ENCODE results near the gene HILPDA.

Gene HILPDA

GRCh38 chr7:128446306-128446705, 9.4 kb upstream of the HILPDA start:
- H3K36me3 ChIP-seq: no peaks in the 10 kb centered on the region
- no peaks in the 10 kb centered on the region for H3K9me3 ChIP-seq
- no peak overlapping the region for H3K27ac ChIP-seq
- H3K4me1 ChIP-seq (ENCODE audit: control insufficient read depth in 1 of 2, insufficient read depth in 1 of 2, low read depth in 1 of 2, low read length in 1 of 2): no peaks in the 10 kb centered on the region
- no peaks in the 10 kb centered on the region for H3K27me3 ChIP-seq
- H3K4me3 ChIP-seq (ENCODE audit: low read depth in 1 of 2, low read length in 1 of 2): no peak overlapping the region
- no peak for TF ChIP-seq CTCF (IDR thresholded peaks at IDR 0.05)

- no peak for TF ChIP-seq CTCF (IDR thresholded peaks at IDR 0.05)
- Histone ChIP-seq H3K27me3 (no peaks in the 10 kb centered on the region), H3K4me3 (ENCODE audit: low read depth in 1 of 2, low read length in 1 of 2) (no peak overlapping the region)
Measured at GRCh38 chr7:128447941-128448564, 7.6 kb upstream of the HILPDA start.

GRCh38 chr7:128448751-128449302, 6.9 kb upstream of the HILPDA start:
- H3K36me3 ChIP-seq: no peaks in the 10 kb centered on the region
- no peak overlapping the region for H3K27ac ChIP-seq
- no peak overlapping the region for H3K4me3 ChIP-seq (ENCODE audit: low read depth in 1 of 2, low read length in 1 of 2)
- no peaks in the 10 kb centered on the region for H3K27me3 ChIP-seq
- no peaks in the 10 kb centered on the region for H3K9me3 ChIP-seq
- TF ChIP-seq CTCF (IDR thresholded peaks at IDR 0.05): no peak
- no peaks in the 10 kb centered on the region for H3K4me1 ChIP-seq (ENCODE audit: control insufficient read depth in 1 of 2, insufficient read depth in 1 of 2, low read depth in 1 of 2, low read length in 1 of 2)

More at GRCh38 chr7:128447941-128448564, 7.6 kb upstream of the HILPDA start:
- no peaks in the 10 kb centered on the region for H3K4me1 ChIP-seq (ENCODE audit: control insufficient read depth in 1 of 2, insufficient read depth in 1 of 2, low read depth in 1 of 2, low read length in 1 of 2)
- no peaks in the 10 kb centered on the region for H3K36me3 ChIP-seq
- H3K27ac ChIP-seq: no peak overlapping the region
- no peaks in the 10 kb centered on the region for H3K9me3 ChIP-seq

GRCh38 chr7:128450409-128450808, 5.3 kb upstream of the HILPDA start:
- no peaks in the 10 kb centered on the region for H3K36me3 ChIP-seq
- H3K4me3 ChIP-seq (ENCODE audit: low read depth in 1 of 2, low read length in 1 of 2): no peak overlapping the region
- H3K27me3 ChIP-seq: no peaks in the 10 kb centered on the region
- H3K9me3 ChIP-seq: no peaks in the 10 kb centered on the region
- peaks cover 5 to 7% of the 10 kb centered on the region in 2 experiments for H3K4me1 ChIP-seq (ENCODE audit: control insufficient read depth in 1 of 2, insufficient read depth in 1 of 2, low read depth in 1 of 2, low read length in 1 of 2)
- no peak for TF ChIP-seq CTCF (IDR thresholded peaks at IDR 0.05)
- no peak overlapping the region for H3K27ac ChIP-seq

- no peaks in the 10 kb centered on the region for H3K36me3 ChIP-seq
- TF ChIP-seq CTCF (IDR thresholded peaks at IDR 0.05): no peak
- peaks cover 7 to 9% of the 10 kb centered on the region in 2 experiments for H3K4me1 ChIP-seq (ENCODE audit: control insufficient read depth in 1 of 2, insufficient read depth in 1 of 2, low read depth in 1 of 2, low read length in 1 of 2)
- H3K9me3 ChIP-seq: no peaks in the 10 kb centered on the region
- H3K27ac ChIP-seq: no peak overlapping the region
- no peak overlapping the region for H3K4me3 ChIP-seq (ENCODE audit: low read depth in 1 of 2, low read length in 1 of 2)
- no peaks in the 10 kb centered on the region for H3K27me3 ChIP-seq
Measured at GRCh38 chr7:128450913-128451312, 4.8 kb upstream of the HILPDA start.

Data from neutrophil (primary cell).